Esophagus muscularis mucosa (tissue), 4 donors: ENCODE measurements around the gene KCNAB1. TPM values are rescaled to one million over a fixed set of nuclear protein-coding genes. Genes with fewer than 3 reads are reported as not detected.

Experiments
- DNase-seq: peaks from one replicate; pipeline ENCODE4 v3.0.0-alpha.2; 2017; ENCODE audit errors: extremely low spot score
- H3K27ac ChIP-seq, 4 donors: fragments of 200-600 bp; sonication (generic); replicated peaks in 1 of 4; 1 replicate in 3 of 4; 2 replicates in 1 of 4; pipeline ENCODE4 v1.5.1; 2016 to 2019; ENCODE audit warnings: mild to moderate bottlenecking in 1 of 4
- H3K27me3 ChIP-seq, 4 donors: fragments of 200-600 bp; sonication (generic); one replicate each; pipeline versions ENCODE4 v1.5.1 to v1.6.0; 2016 to 2019
- H3K36me3 ChIP-seq, 4 donors: fragments of 200-600 bp; sonication (generic); one replicate each; pipeline ENCODE4 v1.5.1; 2016 to 2019
- H3K4me1 ChIP-seq, 4 donors: fragments of 200-600 bp; sonication (generic); one replicate each; pipeline ENCODE4 v1.5.1; 2016 to 2019
- H3K4me3 ChIP-seq, 4 donors: fragments of 200-600 bp; sonication (generic); 1 replicate in 2 of 4; 2 replicates in 2 of 4; pipeline ENCODE4 v1.5.1; 2016 to 2019; ENCODE audit warnings: mild to moderate bottlenecking in 4 of 4, moderate library complexity in 1 of 4
- H3K9me3 ChIP-seq, 4 donors: fragments of 200-600 bp; sonication (generic); 1 replicate in 3 of 4; 2 replicates in 1 of 4; pipeline ENCODE4 v1.5.1; 2016 to 2019
- EP300 ChIP-seq: sonication (generic); formaldehyde crosslinking; IDR thresholded peaks from one replicate; pipeline ENCODE4 v1.6.1; 2017; ENCODE audit warnings: antibody characterized with exemption
- POLR2A ChIP-seq: fragments of 450-650 bp; IDR thresholded peaks from one replicate; pipeline ENCODE4 v1.6.1; 2017; ENCODE audit warnings: antibody characterized with exemption, moderate library complexity, mild to moderate bottlenecking, low read depth
- POLR2AphosphoS5 ChIP-seq, 2 donors: sonication (generic); formaldehyde crosslinking; IDR thresholded peaks; one replicate each; pipeline ENCODE4 v1.6.1; 2017; ENCODE audit warnings: antibody characterized with exemption in 2 of 2
- WGBS: methylation state at CpG from one replicate; pipeline ENCODE4 v1.1.5; 2018; 5-methylcytosine and 5-hydroxymethylcytosine counted together
- intact Hi-C: fragments of 100-400 bp; cut with DNase I; formaldehyde crosslinking; loops from one replicate; pipeline ENCODE4 v1.15.1; 2023
- total RNA-seq, 4 donors: library from RNA; depleted of rRNA; stranded (reverse); fragments of >200 nt; gene quantifications; one replicate each; pipeline versions ENCODE4 v1.1.0 to v1.2.1, GENCODE V29; 2016
- TF ChIP-seq, protein P1 (sequence below), 3 experiments: fragments of 200-600 bp in 2 of 3; fragments of 450-650 bp in 1 of 3; sonication (generic) in 2 of 3; IDR thresholded peaks; one replicate each; pipeline ENCODE4 v1.5.1; 2017 to 2019; ENCODE audit warnings: antibody characterized with exemption in 3 of 3, mild to moderate bottlenecking in 2 of 3, moderate library complexity in 1 of 3

KCNAB1 gene
- total RNA-seq, 4 donors from 2014 or later: 0.83 to 5.9 (median 2.3) TPM

- no peak overlapping the region for H3K4me3 ChIP-seq
- H3K27me3 ChIP-seq: no peaks in the 10 kb centered on the region
- no peak overlapping the region for H3K27ac ChIP-seq
- WGBS: 77% methylated on average over 4 of the region's 4 CpGs
- TF ChIP-seq POLR2AphosphoS5 (IDR thresholded peaks at IDR 0.05) (no peak), POLR2A (no peak), EP300 (no peak)
- TF ChIP-seq, protein P1, sequence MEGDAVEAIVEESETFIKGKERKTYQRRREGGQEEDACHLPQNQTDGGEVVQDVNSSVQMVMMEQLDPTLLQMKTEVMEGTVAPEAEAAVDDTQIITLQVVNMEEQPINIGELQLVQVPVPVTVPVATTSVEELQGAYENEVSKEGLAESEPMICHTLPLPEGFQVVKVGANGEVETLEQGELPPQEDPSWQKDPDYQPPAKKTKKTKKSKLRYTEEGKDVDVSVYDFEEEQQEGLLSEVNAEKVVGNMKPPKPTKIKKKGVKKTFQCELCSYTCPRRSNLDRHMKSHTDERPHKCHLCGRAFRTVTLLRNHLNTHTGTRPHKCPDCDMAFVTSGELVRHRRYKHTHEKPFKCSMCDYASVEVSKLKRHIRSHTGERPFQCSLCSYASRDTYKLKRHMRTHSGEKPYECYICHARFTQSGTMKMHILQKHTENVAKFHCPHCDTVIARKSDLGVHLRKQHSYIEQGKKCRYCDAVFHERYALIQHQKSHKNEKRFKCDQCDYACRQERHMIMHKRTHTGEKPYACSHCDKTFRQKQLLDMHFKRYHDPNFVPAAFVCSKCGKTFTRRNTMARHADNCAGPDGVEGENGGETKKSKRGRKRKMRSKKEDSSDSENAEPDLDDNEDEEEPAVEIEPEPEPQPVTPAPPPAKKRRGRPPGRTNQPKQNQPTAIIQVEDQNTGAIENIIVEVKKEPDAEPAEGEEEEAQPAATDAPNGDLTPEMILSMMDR (IDR thresholded peaks at IDR 0.05): no peak
- H3K4me1 ChIP-seq: peaks cover 0 to 7% (median 5%) of the 10 kb centered on the region in 4 donors
- intact Hi-C loops: no loop called here
- no peak for DNase-seq
- no peaks in the 10 kb centered on the region for H3K9me3 ChIP-seq
- H3K36me3 ChIP-seq: no peaks in the 10 kb centered on the region
Measured at GRCh38 chr3:156256256-156256655, 135.9 kb downstream of the KCNAB1 start.

GRCh38 chr3:156256945-156257344 lies 136.6 kb downstream of the KCNAB1 start:
- TF ChIP-seq POLR2A: no peak
- TF ChIP-seq, protein P1 (IDR thresholded peaks at IDR 0.05): no peak
- no peaks in the 10 kb centered on the region for H3K36me3 ChIP-seq
- no peak overlapping the region for H3K27ac ChIP-seq
- intact Hi-C loops: no loop called here
- no peak overlapping the region for H3K4me3 ChIP-seq
- DNase-seq: no peak
- peaks cover 0 to 7% (median 5%) of the 10 kb centered on the region in 4 donors for H3K4me1 ChIP-seq
- H3K9me3 ChIP-seq: no peaks in the 10 kb centered on the region
- no peaks in the 10 kb centered on the region for H3K27me3 ChIP-seq

DNA sequence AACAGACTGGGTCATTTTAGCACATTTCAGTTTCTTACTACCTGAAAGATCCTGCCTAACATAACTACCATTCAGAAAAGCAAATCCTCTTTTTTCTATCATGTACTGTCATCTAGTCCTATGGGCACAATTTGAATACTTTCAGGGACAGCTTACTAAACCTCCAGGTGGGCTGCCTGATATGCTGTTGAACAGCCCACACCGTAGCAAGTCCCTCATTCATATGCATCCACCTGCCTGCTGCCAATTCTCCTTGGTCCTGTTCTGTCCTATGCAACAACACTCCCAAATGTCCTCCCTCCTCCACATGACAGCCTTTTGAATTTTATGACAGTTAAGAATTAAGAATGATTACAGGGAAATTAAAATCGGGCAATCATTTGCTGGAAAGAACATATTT lies 137.9 kb downstream of the KCNAB1 start:
- no peaks in the 10 kb centered on the region for H3K27me3 ChIP-seq
- 82% methylated on average over 2 of the region's 2 CpGs for WGBS
- H3K27ac ChIP-seq: no peak overlapping the region
- H3K36me3 ChIP-seq: no peaks in the 10 kb centered on the region
- intact Hi-C loops: no loop called here
- peaks cover 0 to 7% (median 5%) of the 10 kb centered on the region in 4 donors for H3K4me1 ChIP-seq
- no peak overlapping the region for H3K4me3 ChIP-seq
- DNase-seq: no peak
- TF ChIP-seq EP300 (no peak), POLR2AphosphoS5 (IDR thresholded peaks at IDR 0.05) (no peak), POLR2A (no peak)
- TF ChIP-seq, protein P1 (IDR thresholded peaks at IDR 0.05): no peak
- no peaks in the 10 kb centered on the region for H3K9me3 ChIP-seq

DNA sequence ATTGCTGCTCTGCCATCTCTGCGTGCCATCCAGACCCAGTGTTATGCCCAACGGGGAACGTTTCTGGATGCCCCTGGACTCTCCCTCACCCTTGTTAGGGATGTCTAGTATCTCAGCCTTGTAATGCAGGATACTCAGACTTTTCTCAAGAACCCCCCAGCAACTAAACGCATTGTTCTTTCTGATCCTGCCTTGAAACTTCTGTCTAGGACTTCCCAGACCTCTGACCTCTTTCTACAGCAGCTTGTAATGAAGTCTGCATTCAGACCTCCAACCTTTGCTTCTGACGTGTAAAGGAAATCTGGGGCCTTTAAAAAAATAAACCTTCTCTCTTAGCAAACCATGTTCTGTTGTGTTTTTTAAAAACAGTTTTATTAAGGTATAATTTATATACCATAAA lies 139.5 kb downstream of the KCNAB1 start:
- Histone ChIP-seq H3K4me1 (peaks cover 0 to 7% (median 5%) of the 10 kb centered on the region in 4 donors), H3K9me3 (no peaks in the 10 kb centered on the region), H3K27me3 (no peaks in the 10 kb centered on the region), H3K27ac (no peak overlapping the region), H3K4me3 (no peak overlapping the region), H3K36me3 (no peaks in the 10 kb centered on the region)
- WGBS: 95% methylated on average over 5 of the region's 5 CpGs
- intact Hi-C loops: no loop called here
- DNase-seq: no peak
- TF ChIP-seq EP300 (no peak), POLR2A (no peak), POLR2AphosphoS5 (IDR thresholded peaks at IDR 0.05) (no peak)
- TF ChIP-seq, protein P1 (IDR thresholded peaks at IDR 0.05): no peak

DNA sequence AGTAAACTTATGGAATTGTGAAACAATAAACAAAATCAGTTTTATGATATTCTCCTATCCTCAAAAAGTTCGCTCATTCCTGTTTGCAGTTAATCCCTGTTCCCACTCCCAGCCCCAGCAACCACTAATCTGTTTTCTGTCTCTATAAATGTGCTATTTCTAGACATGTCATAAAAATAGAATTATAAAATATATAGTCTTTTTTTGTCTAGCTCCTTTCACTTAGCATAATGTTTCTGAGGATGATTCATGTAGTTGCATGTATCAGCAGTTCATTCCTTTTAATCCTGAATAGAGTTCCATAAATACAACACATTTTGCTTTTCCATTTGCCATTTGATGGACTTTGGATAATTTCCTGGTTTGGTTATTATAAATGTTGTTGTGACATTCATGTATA lies 140.0 kb downstream of the KCNAB1 start:
- Histone ChIP-seq H3K27ac (no peak overlapping the region), H3K4me3 (no peak overlapping the region), H3K27me3 (no peaks in the 10 kb centered on the region), H3K36me3 (no peaks in the 10 kb centered on the region), H3K4me1 (peaks cover 0 to 7% (median 5%) of the 10 kb centered on the region in 4 donors), H3K9me3 (no peaks in the 10 kb centered on the region)
- TF ChIP-seq POLR2A: no peak
- no peak for TF ChIP-seq EP300
- TF ChIP-seq, protein P1 (IDR thresholded peaks at IDR 0.05): no peak
- TF ChIP-seq POLR2AphosphoS5 (IDR thresholded peaks at IDR 0.05): no peak
- DNase-seq: no peak
- 90% methylated on average over 1 of the region's 1 CpG for WGBS
- intact Hi-C loops: no loop called here
